GM18873 (cell line): Measurements from ENCODE around the gene MBNL2.

Experiments used
- ATAC-seq: cut with Tn5 transposase; IDR thresholded peaks from one replicate; pipeline ENCODE4 v1.9.1; 2021; ENCODE audit warnings: mild to moderate bottlenecking, moderate library complexity, moderate number of reproducible peaks; ENCODE audit not compliant: unreplicated experiment, low FRiP score

Gene MBNL2

DNA sequence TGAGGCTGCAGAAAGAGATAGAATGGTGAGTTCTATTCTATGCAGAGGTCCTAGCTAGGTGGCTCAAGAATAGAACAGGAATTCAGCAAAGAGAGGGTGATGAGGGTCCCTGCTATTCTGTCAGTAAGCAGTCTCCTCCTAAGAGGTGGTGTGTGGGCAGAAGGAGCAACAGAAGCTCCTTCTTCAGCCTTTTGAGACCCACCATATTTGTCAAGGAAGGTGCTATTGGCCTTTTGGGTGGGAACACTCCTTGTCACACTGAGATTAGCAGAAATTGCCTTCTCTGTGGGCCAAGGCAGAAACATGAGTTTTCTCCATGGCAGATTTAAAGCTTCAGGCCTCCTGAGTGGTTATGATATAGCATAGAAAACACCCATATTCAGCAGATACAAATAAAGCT lies 172.4 kb downstream of the MBNL2 start:
- no peak for ATAC-seq

DNA sequence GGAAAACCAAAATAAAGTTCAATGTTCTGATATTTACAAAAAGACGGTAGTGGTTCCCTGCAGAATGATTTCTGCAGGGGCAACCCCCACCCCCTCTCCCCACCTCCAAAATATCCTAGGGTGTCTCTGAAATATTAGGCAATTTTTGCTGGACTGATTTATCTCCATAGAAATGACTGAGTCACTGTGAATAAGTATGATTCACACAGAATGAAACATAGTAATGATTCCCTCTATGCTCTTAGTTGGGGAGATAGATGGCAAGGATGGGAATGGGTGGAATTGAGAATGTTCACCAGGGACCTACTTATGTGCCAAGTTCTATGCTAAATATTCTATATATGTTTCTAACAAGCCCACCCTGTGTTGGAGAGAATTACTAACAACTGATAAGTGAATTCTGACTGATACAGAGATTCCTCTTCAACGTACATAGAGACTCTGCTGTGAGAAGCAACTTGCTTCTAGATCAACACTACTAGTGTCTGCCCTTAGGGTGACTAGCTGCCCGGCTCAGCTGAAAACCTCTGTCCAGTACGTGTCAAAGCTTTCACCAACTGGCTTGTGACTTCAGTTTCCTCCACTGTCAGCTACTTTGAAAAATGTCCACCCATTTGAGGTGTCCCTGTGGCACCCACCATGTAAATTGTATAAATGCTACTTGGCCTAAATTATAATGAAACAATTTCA lies 173.5 kb downstream of the MBNL2 start:
- ATAC-seq = no peak

DNA sequence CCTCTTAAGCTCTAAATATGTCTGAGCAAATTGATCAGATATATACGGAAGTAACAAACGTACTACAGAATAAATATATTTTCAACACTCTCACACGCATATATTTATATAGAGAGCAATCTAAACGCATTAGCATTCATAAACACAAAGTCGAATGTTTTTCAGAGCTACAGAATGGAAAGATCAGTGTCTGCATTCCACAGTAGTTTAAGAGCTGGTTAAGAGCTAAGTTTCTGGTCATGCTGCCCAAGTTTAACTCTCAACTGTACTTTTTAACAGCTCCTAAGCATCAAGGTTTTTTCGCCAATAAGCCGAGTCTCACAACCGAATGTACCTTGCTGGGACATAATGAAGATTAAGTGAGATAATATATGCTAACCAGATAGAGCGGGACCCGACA lies 175.1 kb downstream of the MBNL2 start:
- no peak for ATAC-seq

DNA sequence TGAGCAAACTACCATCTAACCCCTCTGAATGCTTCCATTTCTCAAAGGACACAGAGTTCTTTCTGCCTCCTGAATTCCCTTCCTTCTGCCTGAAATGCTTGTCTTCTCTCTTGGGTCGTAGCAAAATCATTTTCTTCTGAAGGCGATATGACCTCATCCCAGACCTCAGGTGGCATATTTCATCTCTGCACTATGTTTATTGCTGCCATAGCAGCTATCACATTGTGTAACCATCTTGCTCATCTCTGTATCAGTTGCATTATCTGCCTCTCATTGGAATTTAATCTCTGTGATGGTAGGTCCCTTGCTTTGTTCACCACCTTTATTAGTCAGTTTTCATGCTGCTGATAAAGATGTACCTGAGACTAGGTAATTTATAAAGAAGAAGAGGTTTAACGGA lies 179.3 kb downstream of the MBNL2 start:
- ATAC-seq = no peak

DNA sequence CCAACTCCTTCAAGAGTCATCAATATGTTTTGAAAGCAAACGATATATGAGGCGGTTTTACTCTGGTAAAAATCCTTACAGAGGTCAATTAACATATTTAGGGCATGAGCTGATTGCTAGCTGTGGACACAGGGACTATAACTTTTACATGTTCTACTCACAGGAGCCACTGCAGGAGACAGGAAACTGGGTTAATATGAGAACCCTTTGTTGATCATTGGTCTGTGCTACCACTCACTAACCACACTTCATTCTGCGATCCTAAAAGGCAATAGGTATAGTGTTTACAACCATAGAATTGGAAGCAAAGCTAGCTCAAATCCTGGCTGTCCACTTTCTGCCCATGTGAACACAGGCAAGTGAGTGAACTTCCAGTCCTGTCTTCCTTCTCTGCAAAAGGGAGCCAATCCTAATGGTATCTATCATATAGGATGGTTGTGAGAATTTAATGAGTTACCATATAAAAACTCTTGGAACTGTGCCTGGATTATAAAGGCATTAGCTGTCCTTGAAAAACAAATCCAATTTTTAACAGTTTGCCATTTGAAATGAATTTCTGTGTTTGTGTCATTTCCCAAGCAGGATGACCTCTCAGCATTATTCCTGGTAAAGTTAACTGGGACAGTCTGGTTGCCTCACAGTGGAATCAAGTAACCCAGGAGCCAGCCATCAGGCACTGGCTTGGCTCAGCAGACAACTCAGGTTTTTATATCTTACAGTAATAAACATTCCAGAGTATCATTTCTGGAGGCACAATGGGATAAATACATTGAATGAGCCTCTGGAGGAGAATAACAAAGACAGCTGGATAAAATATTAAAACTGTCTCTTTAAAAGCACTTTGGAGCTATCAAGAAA lies 182.0 kb downstream of the MBNL2 start:
- no peak for ATAC-seq

DNA sequence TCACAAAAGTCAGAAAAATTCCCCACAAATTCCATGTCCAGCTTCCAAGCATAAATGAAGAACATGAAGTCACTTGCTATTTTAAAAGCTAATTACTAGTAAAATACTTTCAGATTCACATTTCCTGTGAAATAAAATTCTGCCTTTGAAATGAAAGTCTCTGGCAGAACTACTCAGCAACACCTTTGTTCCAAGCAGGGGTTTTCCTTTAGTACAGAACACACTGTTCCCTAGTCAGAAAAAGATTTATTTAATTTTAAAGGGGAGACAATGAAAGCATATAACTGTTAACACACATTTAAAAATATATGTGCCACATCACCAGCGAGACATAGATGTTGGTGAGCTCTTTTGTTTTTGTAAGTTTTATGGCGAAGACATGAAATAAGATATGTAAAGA lies 185.4 kb downstream of the MBNL2 start:
- ATAC-seq = no peak

DNA sequence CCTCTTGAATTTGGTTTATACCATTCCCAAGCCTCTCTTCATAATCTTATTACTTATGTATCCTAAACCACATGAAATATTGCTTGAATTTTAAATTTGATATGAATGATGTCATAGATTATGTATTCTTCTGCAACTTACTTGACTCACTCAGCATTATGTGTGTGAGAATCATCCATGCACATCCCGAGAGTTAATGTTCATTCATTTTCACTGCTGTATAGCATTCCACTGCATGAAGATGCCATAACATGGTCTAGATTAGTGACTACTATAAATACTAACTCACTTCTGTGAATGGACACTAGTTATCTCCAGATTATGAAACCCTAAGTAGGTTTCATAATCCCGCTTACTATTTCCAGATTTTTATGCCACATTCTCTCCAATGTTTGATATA lies 186.8 kb downstream of the MBNL2 start:
- ATAC-seq = no peak

DNA sequence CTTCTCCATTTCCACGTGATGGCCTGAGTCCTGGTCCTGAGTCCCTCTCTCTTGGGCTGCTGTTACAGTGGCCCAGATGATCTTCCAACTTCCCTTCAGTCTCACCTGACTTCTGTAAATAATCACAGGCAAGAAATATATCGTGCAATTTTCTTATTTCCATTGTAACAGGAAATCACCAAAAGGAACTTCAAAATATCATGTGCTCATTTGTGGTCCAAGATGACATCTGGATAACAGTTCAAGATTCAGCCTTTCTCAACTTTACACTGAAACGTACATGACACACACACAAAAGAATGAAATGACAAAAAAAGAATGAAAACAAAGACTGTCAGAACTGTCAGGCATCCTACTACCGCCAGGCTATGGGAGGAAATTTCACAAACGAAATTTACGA lies 189.9 kb downstream of the MBNL2 start:
- ATAC-seq = no peak

DNA sequence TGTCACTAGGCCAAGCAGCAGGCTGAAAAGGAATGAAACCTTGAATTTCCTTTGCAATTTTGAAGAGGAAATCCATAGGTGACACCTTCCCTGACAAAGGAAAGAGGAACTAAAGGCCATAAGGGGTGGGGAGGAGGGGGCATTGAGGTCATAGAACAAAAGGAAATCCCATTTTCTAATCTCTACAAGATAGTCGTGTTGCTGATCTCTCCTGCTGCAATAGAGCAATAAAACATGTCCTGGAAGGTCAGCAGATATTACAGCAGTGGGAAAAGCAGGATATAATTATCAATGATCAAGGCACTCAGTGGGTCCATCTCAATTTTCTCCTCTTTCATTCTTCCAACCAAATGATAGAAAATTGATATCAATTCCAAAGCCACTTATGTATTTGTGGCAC lies 191.6 kb downstream of the MBNL2 start:
- no peak for ATAC-seq

DNA sequence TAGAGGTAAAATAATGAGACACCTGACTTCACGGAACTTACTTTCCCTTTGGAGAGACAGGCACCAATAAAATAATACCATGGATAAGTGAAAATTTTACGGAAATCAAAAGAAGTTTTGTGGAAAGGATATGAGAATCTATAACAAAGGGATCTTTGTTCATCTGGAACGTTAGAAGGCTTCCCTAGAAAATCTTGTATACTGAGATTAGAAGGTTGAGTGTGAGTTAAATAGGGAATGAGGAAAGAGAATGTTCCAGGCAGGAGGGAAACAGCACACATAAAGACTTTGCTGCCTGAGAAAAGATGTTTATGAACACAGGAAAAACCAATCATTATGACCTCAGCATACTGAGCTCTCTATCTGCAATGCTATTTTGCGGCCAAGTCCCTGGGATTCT lies 192.3 kb downstream of the MBNL2 start:
- no peak for ATAC-seq

DNA sequence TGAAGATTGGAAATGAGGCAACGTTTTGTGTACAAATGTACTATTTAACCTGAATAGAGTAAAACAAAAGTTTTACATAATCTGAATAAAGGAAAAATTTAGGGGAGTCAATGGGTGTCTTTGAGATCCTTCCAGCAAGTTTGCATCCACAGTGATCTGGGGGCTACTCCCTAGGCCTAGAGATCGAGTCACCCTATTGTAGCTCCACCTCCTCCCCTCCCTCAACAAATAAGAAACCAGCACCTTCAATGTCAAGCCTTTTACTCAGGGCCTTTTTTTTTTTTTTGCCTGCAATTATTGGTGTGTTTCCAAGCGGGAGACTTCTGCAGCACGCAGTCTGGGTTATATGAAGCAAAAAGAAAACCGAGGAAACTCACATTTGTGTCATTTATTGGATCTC lies 195.6 kb downstream of the MBNL2 start:
- ATAC-seq = no peak

DNA sequence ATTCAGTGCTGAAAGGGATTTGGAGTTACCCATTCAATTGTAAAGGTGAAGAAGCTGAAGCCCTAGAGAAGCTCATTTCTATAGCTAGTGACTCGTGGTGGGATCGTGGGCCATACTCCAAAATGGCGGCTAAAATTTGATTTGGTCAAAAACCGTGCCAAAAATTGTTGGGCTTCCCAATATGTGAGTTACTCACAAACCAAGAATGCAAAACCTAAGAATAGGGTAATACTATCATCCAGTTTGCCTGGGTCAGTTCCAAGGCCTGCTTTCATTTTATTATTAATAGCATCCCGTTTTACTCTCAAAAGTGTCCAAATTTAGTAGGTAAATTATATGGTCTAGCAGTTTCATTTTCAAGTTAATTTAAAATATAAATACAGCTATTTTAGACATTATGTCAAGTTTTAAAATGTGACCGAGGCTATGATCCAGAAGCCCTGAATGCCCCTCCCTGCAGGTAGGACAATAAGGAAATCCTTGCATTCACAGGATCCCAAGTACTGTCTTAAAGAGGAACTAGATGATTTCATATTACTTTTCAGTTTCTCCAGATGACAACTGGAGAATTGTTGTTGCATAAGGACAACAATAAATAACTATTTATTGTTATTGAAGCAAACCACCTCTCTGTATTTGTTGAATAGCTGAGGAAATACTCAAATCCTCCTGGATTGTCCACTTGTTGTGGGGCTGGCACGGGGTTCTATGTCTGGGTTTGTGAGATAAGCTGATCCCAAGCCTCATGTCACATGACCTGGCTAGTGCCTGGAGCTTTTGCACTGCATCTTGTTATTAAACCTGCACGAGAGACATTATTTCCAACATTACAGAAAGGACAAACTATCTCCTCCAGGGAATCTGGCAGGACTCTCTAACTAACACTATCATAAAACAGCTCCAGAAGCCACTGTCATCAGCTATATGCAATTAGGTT lies 200.3 kb downstream of the MBNL2 start:
- ATAC-seq = no peak

DNA sequence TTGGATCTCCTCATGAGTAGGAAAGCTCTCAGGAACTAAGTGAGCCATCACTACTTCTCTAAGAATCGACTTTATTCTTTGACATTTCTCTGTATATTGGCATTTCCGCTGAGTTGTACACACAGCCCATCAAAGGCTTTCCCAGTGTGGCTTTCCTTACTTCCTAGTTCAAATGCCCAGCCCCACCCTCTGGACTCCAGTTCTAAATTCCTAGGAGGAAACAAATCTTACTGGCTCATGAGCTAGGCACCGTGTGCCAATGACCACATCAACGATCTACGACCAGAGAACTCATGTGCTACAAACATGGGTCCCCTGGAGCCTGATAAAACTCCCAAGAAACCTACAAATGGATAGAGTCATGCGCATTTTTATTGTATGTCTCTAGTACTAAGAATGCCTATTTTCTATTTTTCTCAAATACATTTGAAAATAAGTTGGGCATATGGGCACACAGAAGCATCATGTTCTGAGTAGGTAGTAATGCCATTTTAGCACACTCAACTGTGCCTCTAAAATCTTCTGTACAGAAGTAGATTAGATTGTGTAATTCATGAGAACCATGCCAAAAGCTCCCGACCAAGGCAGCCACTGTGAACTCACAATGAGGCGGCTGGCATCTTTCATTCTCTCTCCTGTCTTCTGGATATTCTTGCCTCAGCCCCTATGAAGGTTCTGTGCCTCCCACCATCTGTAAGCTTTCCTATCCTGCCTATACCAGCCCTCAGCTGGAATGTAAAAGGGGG lies 201.3 kb downstream of the MBNL2 start:
- no peak for ATAC-seq

DNA sequence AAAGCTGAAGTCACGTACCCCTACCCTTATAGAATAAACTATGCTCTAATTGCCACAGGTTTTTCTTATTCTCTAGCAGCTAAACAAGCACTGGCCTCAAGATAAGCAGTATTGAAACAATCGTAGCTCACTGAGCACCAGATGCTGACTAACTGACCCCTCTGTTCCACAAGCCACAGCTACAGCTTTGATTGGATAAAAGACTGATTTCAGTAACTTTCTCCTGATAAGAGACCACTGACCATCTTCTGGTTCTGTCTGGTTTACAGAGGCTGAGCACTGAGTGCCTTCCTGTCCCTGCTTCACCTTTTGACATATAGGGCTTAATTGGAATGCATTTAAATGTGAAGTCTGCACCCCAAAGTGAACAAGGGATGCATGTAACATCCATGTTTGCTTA lies 203.5 kb downstream of the MBNL2 start:
- no peak for ATAC-seq

DNA sequence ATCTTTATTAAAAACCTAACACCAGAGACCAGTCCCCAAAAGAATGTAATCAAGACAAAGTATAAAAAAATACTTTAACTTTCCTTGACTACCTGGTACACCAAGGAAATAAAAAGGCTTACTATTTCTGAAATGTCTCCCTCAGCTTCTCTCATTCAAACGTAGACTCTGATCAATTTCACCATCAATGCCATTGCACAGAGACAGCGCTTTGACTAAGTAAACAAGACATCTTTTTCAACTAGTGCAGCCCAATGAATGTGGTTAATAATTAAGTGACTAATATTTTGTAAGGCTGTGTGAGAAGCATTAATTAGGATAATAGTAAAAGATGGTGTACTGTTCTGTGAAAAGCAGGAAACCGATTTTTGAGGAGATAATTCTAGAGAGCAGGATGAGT lies 204.6 kb downstream of the MBNL2 start:
- no peak for ATAC-seq

DNA sequence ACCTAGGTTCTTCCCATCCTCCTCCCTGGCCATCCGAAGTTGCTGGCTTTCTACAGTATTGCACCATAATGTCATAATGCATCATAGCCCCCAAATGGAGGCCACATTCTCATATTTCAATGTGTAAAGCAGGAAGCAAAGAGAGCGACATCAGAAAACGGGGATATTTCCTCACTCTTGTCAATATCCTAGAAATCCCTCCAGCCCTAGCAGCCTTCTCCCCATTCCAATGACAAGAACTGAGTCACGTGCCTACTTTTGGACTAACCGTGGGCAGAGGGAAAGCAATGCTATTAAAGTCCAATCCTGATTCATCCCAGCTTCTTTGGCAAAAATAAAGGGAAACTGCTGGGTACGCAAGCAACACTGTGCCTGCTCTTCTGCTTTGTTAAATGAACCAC lies 207.5 kb downstream of the MBNL2 start:
- no peak for ATAC-seq

DNA sequence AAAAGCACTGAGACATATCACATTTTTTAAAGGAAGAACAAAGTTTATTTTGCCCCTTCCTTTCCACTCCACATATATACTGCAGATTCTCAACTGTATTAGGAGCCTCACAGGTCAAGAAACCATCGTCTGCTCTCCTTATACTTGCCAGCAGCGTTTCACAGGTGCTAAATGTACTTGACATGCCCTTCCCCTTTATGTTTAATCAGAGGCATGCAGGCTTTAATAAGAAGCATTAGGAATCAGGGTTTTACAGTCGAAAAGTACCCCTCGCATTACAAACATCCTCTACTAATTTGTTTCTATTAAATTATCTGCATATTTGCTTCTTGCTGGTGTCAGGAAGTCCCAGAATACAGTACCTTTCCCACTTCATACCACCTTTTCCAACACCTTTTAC lies 208.2 kb downstream of the MBNL2 start:
- no peak for ATAC-seq

DNA sequence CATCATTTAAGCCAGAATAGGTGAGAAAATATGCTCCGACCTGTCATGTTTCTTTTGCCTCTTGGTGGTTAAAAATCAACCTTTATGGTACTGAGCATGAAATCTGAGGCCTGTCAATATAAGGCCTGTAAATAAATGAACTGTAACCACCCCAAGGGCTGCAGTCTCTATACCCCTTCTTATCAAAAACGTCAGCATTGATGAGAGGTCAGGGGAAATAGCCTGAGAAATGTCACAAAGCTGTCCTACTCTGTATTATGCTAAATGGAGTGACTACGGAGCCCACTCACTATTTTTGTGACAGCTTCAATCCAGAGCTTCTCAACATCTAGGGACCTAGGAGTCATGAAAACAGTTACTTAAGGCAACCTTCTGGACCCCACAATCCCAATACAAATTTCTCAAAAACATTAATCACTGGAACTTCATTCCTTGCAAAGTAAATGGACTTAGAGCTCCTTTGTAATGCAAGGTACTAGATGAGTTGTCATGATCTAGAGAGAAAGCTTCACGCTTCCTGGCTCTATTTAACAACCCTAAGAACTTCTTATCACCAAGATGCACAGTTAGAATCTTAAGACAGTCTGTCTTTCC lies 209.1 kb downstream of the MBNL2 start:
- no peak for ATAC-seq

DNA sequence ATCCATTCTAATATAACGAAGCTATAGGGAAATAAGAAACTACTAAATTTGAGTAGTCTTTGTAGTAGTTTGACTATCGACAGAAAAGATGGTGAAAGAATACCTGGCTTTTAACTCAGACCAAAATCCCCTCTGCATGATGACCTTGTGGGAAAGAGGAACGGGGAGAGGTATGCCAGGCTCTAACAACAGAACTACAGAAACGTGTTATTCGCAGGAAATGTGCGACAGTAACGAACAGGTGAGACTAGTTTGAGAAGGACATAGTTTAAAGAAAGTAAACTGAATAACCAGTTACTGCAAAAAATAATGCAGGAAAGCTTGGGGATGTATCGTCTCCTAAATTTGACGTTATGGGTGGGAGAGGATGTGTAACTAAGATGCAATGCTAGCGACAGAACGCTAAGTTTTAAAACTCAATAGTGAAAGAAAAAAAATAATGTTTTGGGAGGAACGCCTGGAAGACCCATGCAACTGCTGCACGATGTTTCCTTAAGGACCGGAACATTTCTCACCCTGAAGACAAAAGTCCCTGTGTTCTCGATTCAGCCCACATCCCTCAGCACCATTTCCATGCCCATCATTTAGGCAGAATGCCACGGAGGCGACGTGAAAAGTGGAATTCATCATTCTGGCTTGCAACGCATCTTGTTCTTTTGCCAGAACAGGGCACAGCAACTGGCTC lies 210.2 kb downstream of the MBNL2 start:
- no peak for ATAC-seq
